GM12878 (cell line): ENCODE results near the gene NEURL3. TPM values are rescaled to one million over a fixed set of nuclear protein-coding genes. Genes with fewer than 3 reads are reported as not detected.
A peak's percentile ranks its signal among the peaks of the same experiment; 100 is the strongest.

ENCODE experiments used
- ATAC-seq: fragments of 200-7000 bp; cut with Tn5 transposase; 3 replicates; pipeline ENCODE4 v1.9.1; 2020; ENCODE audit warnings: mild to moderate bottlenecking, moderate library complexity
- BruUV-seq: library from RNA; stranded (reverse); fragments of 400-500 nt; replicated peaks from 2 replicates; lab custom pipeline; 2021; lab: Mats Ljungman, UMichigan
- CTCF ChIA-PET: fragments of 300-600 bp; sonication (Branson Sonifier 250); formaldehyde crosslinking; extraction: SDS; loops from one replicate; lab custom pipeline; 2021; ENCODE audit warnings: inconsistent platforms; lab: Yijun Ruan, JAX
- POLR2A ChIA-PET: fragments of 350-600 bp; formaldehyde crosslinking; extraction: SDS; loops from one replicate; lab custom pipeline; 2021; ENCODE audit warnings: inconsistent platforms; lab: Charles Lee
- RAD21 ChIA-PET: fragments of 300-600 bp; sonication (Branson Sonifier 250); formaldehyde crosslinking; loops from one replicate; lab custom pipeline; 2023; ENCODE audit warnings: antibody characterized with exemption; ENCODE audit not compliant: unreplicated experiment; lab: Charles Lee
- SMC1A ChIA-PET: fragments of 300-600 bp; sonication (Branson Sonifier 250); formaldehyde crosslinking; loops from one replicate; lab custom pipeline; 2023; ENCODE audit not compliant: unreplicated experiment, uncharacterized antibody; lab: Charles Lee
- DNase-seq: peaks from one replicate; pipeline ENCODE4 v3.0.0-alpha.2; 2011; ENCODE audit warnings: low read depth, low spot score
- FAIRE-seq: peaks from 3 replicates; lab custom pipeline; 2011; peaks lifted over from hg19 to GRCh38; lab: Jason Lieb, UNC
- H2AFZ ChIP-seq: 2 replicates; pipeline ENCODE4 v1.6.0; 2011; ENCODE audit warnings: low read depth, low read length, control low read depth; ENCODE audit not compliant: control insufficient read depth
- H3K27ac ChIP-seq: 2 replicates; pipeline ENCODE4 v1.5.1; 2011; ENCODE audit warnings: control low read depth; ENCODE audit not compliant: control insufficient read depth, insufficient read depth
- H3K27me3 ChIP-seq, 2 experiments: replicated peaks in 1 of 2; 2 replicates each; pipeline versions ENCODE4 v1.6.0 to v1.6.1; 2011; ENCODE audit warnings: low read length in 1 of 2; ENCODE audit not compliant: control insufficient read depth in 2 of 2, insufficient read depth in 2 of 2
- H3K36me3 ChIP-seq, 2 experiments: 2 replicates each; pipeline ENCODE4 v1.5.1; 2011; ENCODE audit warnings: low read length in 1 of 2; ENCODE audit not compliant: control insufficient read depth in 2 of 2, insufficient read depth in 2 of 2
- H3K4me1 ChIP-seq: 2 replicates; pipeline ENCODE4 v1.6.1; 2011; ENCODE audit warnings: mild to moderate bottlenecking, low read length, moderate library complexity, mixed read lengths; ENCODE audit not compliant: control insufficient read depth, insufficient read depth
- H3K4me2 ChIP-seq: 2 replicates; pipeline ENCODE4 v1.6.0; 2011; ENCODE audit warnings: control low read depth; ENCODE audit not compliant: control insufficient read depth, insufficient read depth
- H3K4me3 ChIP-seq: fragments of 200-600 bp; sonication (generic); 2 replicates; pipeline ENCODE4 v1.5.1; 2016
- H3K79me2 ChIP-seq: 2 replicates; pipeline ENCODE4 v1.6.0; 2011; ENCODE audit warnings: low read length; ENCODE audit not compliant: control insufficient read depth, insufficient read depth
- H3K9ac ChIP-seq: 2 replicates; pipeline ENCODE4 v1.8.0; 2011; ENCODE audit warnings: low read length, control low read depth, mixed read lengths; ENCODE audit not compliant: control insufficient read depth, insufficient read depth
- H3K9me3 ChIP-seq: replicated peaks from 3 replicates; pipeline ENCODE4 v1.5.1; 2011; ENCODE audit warnings: mild to moderate bottlenecking, low read length; ENCODE audit not compliant: control insufficient read depth, insufficient read depth
- H4K20me1 ChIP-seq: 2 replicates; pipeline ENCODE4 v1.6.0; 2011; ENCODE audit not compliant: control insufficient read depth, insufficient read depth
- BHLHE40 ChIP-seq, 2 experiments: fragments of 450-650 bp in 1 of 2; IDR thresholded peaks; 2 replicates each; pipeline ENCODE4 v1.6.1; 2011 to 2017; ENCODE audit warnings: low read depth in 2 of 2, borderline replicate concordance in 1 of 2, improper control_type of control experiment in 1 of 2, low read length in 1 of 2, mild to moderate bottlenecking in 1 of 2
- EED ChIP-seq: sonication (generic); IDR thresholded peaks from 2 replicates; pipeline ENCODE4 v1.6.1; 2016; ENCODE audit warnings: antibody characterized with exemption, low read depth
- JUNB ChIP-seq: IDR thresholded peaks from 2 replicates; pipeline ENCODE4 v1.6.1; 2016; ENCODE audit warnings: antibody characterized with exemption, mild to moderate bottlenecking
- WGBS: methylation state at CpG from one replicate; pipeline ENCODE4 v1.1.6; 2016; ENCODE audit warnings: low lambda C conversion rate; ENCODE audit not compliant: insufficient replicate concordance, insufficient coverage; ENCODE audit errors: missing lambda C conversion rate; 5-methylcytosine and 5-hydroxymethylcytosine counted together
- in situ Hi-C: fragments of 300-500 bp; cut with MboI; formaldehyde crosslinking; loops from 9 replicates; pipeline ENCODE4 v1.14.3; 2018; ENCODE audit warnings: mixed read lengths
- intact Hi-C: fragments of 100-400 bp; cut with micrococcal nuclease; formaldehyde crosslinking; loops from one replicate; pipeline ENCODE4 v1.14.2; 2022; ENCODE audit not compliant: unreplicated experiment
- polyA plus RNA-seq, 11 experiments: library from polyadenylated mRNA; depleted of rRNA in 4 of 11; unstranded in 6 of 11; stranded (reverse) in 5 of 11; fragments of >200 nt; fragmentation: Nextera tagmentation in 4 of 11; fragmentation: Illumina TruSeq in 1 of 11; extraction: Ambion mirVana in 4 of 11; extraction: Trizol in 1 of 11; gene quantifications; 1 replicate in 1 of 11; 2 replicates in 10 of 11; pipeline versions ENCODE4 v1.2.1 to v1.2.3, GENCODE V29; 2011 to 2016; ENCODE audit warnings: inconsistent platforms in 2 of 11, missing spikeins in 2 of 11, low read depth in 1 of 11
- total RNA-seq, 4 experiments: library from RNA; depleted of rRNA in 3 of 4; stranded (reverse); fragments of >200 nt in 3 of 4; fragmentation: Illumina TruSeq in 1 of 4; extraction: Trizol in 1 of 4; gene quantifications; 2 replicates each; pipeline versions ENCODE4 v1.2.1 to v1.2.3, GENCODE V29; 2013 to 2021
- TF ChIP-seq, protein P1 (sequence below): fragments of 450-650 bp; IDR thresholded peaks from 2 replicates; pipeline ENCODE4 v1.6.1; 2017; ENCODE audit warnings: mild to moderate bottlenecking, moderate library complexity

The NEURL3 gene
- total and polyA plus RNA-seq, 10 of the 15 experiments (the other 5 are each of a cell fraction or from before 2014, with no cell fraction given): 0.03 to 6.3 (median 0.47) TPM

DNA sequence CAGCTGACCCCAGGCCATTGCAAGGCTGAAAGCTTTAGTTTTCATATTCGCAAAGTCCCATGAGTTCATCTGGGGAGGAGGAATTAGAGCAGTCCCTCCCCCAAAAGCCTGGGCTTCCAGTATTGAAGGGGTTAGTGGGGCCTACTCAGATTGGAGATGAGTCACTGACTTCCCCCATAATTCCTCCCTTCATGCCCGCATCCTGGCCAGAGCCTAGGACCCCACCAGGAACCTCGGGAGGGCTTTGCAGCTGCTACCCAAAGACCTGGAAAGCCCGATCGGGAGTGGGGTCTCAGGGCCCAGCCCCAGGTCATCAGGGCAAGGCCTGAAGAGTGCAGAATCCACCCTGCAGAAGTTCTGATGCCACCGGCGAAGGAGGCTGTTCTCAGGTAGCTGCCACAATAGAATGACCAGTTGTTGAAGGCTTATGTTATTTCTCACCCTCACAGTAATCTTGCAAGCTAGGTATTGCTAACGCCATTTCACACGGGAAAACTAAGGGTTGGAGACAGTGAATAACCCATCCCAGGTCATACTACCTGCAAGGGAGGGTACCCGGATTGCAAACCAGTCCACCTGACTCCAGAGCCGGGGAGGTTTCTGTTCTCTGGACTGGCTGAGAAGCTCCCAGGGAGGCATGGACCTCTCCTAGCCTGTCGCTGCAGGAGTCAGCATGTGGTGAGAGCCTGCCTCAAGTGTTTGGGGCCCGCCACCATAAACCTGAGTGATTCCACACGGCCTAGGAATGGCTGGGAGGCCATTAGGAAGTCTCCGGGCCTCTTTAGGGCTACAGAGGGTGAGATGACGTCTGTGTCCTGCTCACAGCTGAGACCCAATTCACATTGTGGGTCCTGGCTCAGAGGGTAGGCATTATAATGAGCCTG is 25.6 kb upstream of the NEURL3 start:
- TF ChIP-seq, protein P1, sequence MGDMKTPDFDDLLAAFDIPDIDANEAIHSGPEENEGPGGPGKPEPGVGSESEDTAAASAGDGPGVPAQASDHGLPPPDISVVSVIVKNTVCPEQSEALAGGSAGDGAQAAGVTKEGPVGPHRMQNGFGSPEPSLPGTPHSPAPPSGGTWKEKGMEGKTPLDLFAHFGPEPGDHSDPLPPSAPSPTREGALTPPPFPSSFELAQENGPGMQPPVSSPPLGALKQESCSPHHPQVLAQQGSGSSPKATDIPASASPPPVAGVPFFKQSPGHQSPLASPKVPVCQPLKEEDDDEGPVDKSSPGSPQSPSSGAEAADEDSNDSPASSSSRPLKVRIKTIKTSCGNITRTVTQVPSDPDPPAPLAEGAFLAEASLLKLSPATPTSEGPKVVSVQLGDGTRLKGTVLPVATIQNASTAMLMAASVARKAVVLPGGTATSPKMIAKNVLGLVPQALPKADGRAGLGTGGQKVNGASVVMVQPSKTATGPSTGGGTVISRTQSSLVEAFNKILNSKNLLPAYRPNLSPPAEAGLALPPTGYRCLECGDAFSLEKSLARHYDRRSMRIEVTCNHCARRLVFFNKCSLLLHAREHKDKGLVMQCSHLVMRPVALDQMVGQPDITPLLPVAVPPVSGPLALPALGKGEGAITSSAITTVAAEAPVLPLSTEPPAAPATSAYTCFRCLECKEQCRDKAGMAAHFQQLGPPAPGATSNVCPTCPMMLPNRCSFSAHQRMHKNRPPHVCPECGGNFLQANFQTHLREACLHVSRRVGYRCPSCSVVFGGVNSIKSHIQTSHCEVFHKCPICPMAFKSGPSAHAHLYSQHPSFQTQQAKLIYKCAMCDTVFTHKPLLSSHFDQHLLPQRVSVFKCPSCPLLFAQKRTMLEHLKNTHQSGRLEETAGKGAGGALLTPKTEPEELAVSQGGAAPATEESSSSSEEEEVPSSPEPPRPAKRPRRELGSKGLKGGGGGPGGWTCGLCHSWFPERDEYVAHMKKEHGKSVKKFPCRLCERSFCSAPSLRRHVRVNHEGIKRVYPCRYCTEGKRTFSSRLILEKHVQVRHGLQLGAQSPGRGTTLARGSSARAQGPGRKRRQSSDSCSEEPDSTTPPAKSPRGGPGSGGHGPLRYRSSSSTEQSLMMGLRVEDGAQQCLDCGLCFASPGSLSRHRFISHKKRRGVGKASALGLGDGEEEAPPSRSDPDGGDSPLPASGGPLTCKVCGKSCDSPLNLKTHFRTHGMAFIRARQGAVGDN: 0 out of 2 replicates have a peak, but pooled peaks have one; percentile 19
- TF ChIP-seq BHLHE40 (IDR thresholded peaks at IDR 0.05; ENCODE audit: borderline replicate concordance in 1 of 2, low read depth in 2 of 2, low read length in 1 of 2) (no peak), JUNB (peak; percentile 44; the same call in 1 of the 2 replicates), EED (peak; percentile 69)
- Histone ChIP-seq H3K4me2 (peak overlapping the region; percentile 85), H2AFZ (no peak overlapping the region), H3K79me2 (peaks cover 3% of the 10 kb centered on the region), H4K20me1 (no peaks in the 10 kb centered on the region), H3K4me3 (no peak overlapping the region), H3K4me1 (peaks cover 80% of the 10 kb centered on the region), H3K9ac (no peak overlapping the region; the same call in 1 of the 2 replicates), H3K9me3 (no peaks in the 10 kb centered on the region), H3K36me3 (no peaks in the 10 kb centered on the region), H3K27me3 (no peaks in the 10 kb centered on the region), H3K27ac (no peak overlapping the region)
- in situ Hi-C loops: no loop called here
- no TSS peak for BruUV-seq
- no peak for FAIRE-seq
- DNase-seq: no peak
- RAD21 ChIA-PET: interaction anchor here (1.0 to 7.4 kb wide), 6 partner anchors 9 to 232 kb away, joined by 3 to 60 read pairs (median 6); no protein-coding TSS in a partner anchor
- intact Hi-C loops: loop anchor here (10.0 kb wide), 2 partner anchors 234 to 434 kb away; partner anchors contain the start of gene CNNM4
- CTCF ChIA-PET: interaction anchor here (0.6 to 7.0 kb wide), 5 partner anchors 9 to 232 kb away, joined by 3 to 51 read pairs (median 5); no protein-coding TSS in a partner anchor
- SMC1A ChIA-PET: interaction anchor here (0.5 to 1.9 kb wide), 6 partner anchors 9 to 211 kb away, joined by 3 to 7 read pairs (median 3); no protein-coding TSS in a partner anchor
- no peak for ATAC-seq
- POLR2A ChIA-PET: interaction anchor here (1.0 to 7.9 kb wide), 5 partner anchors 8 to 26 kb away, joined by 3 to 106 read pairs (median 4); partner anchors contain the start of genes ARID5A and NEURL3
- WGBS: 43% methylated on average over 16 of the region's 16 CpGs
